Left ventricle myocardium inferior (tissue), 1 donor: ENCODE data around the gene HDAC4. TPM values are rescaled to one million over a fixed set of nuclear protein-coding genes. Genes with fewer than 3 reads are reported as not detected.

ENCODE experiments used
- DNase-seq: peaks from one replicate; pipeline ENCODE4 v3.0.0-alpha.2; 2020
- H3K27ac ChIP-seq: fragments of 200-600 bp; replicated peaks from 2 replicates; pipeline ENCODE4 v1.8.0; 2021
- H3K27me3 ChIP-seq: fragments of 200-600 bp; 2 replicates; pipeline ENCODE4 v1.8.0; 2021; ENCODE audit warnings: low read depth
- H3K36me3 ChIP-seq: fragments of 200-600 bp; 2 replicates; pipeline ENCODE4 v1.8.0; 2021
- H3K4me1 ChIP-seq: fragments of 200-600 bp; 2 replicates; pipeline ENCODE4 v1.8.0; 2021
- H3K4me3 ChIP-seq: fragments of 200-600 bp; 2 replicates; pipeline ENCODE4 v1.8.0; 2021; ENCODE audit warnings: mild to moderate bottlenecking, moderate library complexity
- H3K9me3 ChIP-seq: fragments of 200-600 bp; replicated peaks from 2 replicates; pipeline ENCODE4 v1.8.0; 2021
- CTCF ChIP-seq: fragments of 200-600 bp; IDR thresholded peaks from 2 replicates; pipeline ENCODE4 v1.8.0; 2021; ENCODE audit warnings: antibody characterized with exemption, mild to moderate bottlenecking, borderline replicate concordance
- intact Hi-C: fragments of 100-400 bp; cut with micrococcal nuclease; formaldehyde crosslinking; loops from one replicate; pipeline ENCODE4 v1.11.0; 2022
- total RNA-seq: library from RNA; stranded (reverse); fragmentation: NEBNext Ultra II Directional; extraction: Animal tissue kit (Norgen Biotek cat#: 25700); gene quantifications from one replicate; pipeline ENCODE4 v1.2.1, GENCODE V29; 2021
- donor health status: DM: no; HTN: yes; CAD: no; lungs with severe emphysema.

Gene HDAC4
- total RNA-seq, 1 donor from 2014 or later: 23.9 TPM

DNA sequence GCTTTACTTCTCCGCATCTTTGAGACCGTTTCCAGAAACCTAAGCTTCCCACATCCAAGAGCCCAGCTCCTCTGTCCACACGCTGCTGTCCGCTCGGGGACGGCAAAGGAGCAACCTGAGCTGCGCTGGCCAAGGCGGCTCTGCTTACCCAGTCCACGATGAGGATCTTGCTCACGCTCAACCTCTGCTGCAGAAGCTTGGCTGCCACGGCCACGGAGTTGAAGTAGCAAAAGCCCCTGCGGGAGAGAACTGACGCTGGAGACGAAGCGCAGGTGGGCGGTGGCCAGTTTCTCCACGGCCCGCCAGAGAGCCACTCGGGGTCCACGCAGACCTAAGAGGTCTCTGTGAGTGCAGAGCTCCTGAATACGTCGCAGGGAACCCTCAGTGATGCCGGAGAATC is 316.8 kb downstream of the HDAC4 start:
- Histone ChIP-seq H3K36me3 (peaks cover 70% of the 10 kb centered on the region), H3K27ac (no peak overlapping the region), H3K9me3 (no peaks in the 10 kb centered on the region), H3K4me1 (no peaks in the 10 kb centered on the region), H3K4me3 (no peak overlapping the region), H3K27me3 (no peaks in the 10 kb centered on the region)
- DNase-seq: no peak
- intact Hi-C loops: no loop called here
- TF ChIP-seq CTCF: no peak

DNA sequence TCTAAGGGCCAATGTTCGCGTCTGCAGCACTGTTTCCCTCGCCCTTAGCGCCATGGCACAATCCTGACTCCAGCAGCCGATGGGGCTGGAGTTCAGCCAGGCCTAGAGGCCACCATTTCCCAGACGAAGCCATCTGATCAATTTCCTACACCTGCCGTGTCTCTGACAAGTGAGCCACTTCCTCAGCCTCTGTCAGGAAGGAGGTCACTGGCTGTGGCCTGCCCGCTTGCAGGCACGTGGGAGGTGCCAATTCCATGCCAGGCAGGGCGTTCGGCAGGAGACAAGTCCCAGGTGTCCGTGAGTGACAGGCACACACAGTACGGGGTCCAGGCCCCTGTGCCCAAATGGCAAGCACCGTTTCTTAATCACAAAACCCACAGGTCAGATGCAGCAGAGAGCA is 318.4 kb downstream of the HDAC4 start:
- Histone ChIP-seq H3K27me3 (no peaks in the 10 kb centered on the region), H3K9me3 (no peaks in the 10 kb centered on the region), H3K36me3 (peaks cover 67% of the 10 kb centered on the region), H3K4me3 (no peak overlapping the region), H3K4me1 (no peaks in the 10 kb centered on the region), H3K27ac (no peak overlapping the region)
- intact Hi-C loops: no loop called here
- no peak for TF ChIP-seq CTCF
- DNase-seq: no peak

DNA sequence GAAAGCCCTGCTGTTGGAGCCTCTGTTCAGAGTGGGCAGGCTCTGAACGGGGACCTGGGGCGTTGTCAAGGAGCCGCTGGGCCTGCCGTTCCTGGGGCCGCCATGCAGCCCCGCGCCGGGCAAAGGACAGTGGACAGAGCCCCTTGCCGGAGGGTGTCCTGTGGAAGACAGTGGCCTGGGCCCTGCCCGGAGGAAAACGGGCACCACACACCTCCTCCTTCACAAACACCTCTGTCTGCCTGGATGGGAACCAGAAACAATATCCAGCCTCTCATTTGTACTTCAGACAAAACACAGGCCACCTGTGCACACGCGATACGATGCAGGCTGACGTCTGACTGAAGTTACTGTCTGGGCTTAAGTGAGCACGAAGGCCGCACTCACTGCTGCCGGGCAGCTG is 319.2 kb downstream of the HDAC4 start:
- Histone ChIP-seq H3K9me3 (no peaks in the 10 kb centered on the region), H3K27me3 (no peaks in the 10 kb centered on the region), H3K4me1 (no peaks in the 10 kb centered on the region), H3K36me3 (peaks cover 70% of the 10 kb centered on the region), H3K27ac (no peak overlapping the region), H3K4me3 (no peak overlapping the region)
- intact Hi-C loops: no loop called here
- DNase-seq: no peak
- no peak for TF ChIP-seq CTCF

DNA sequence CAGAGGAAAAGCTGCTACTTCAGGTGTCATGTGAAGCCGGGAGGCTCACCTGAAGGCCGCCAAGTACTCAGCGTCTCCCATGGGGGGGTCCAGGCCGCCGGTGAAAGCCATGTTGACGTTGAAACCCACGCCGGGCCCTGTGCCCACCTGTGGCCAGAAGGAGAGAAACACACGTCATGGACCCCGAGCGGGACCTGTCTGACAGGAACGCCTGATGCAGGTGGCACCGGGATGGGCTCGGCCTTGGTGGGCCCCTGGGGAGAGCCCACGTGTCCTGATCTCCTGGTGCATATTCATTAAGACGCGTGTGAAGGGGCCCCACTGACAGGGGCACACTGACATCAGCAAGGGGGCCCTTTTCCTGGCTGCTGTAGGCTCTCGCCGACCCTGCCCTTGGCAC is 319.8 kb downstream of the HDAC4 start:
- Histone ChIP-seq H3K4me1 (no peaks in the 10 kb centered on the region), H3K36me3 (peaks cover 70% of the 10 kb centered on the region), H3K9me3 (no peaks in the 10 kb centered on the region), H3K27me3 (no peaks in the 10 kb centered on the region), H3K4me3 (no peak overlapping the region), H3K27ac (no peak overlapping the region)
- no peak for TF ChIP-seq CTCF
- no peak for DNase-seq
- intact Hi-C loops: no loop called here

- H3K4me3 ChIP-seq: no peak overlapping the region
- H3K27ac ChIP-seq: no peak overlapping the region
- H3K27me3 ChIP-seq: no peaks in the 10 kb centered on the region
- intact Hi-C loops: no loop called here
- H3K9me3 ChIP-seq: no peaks in the 10 kb centered on the region
- DNase-seq: no peak
- TF ChIP-seq CTCF: no peak
- peaks cover 78% of the 10 kb centered on the region for H3K36me3 ChIP-seq
- H3K4me1 ChIP-seq: no peaks in the 10 kb centered on the region
Observed at GRCh38 chr2:239079671-239080294, 321.0 kb downstream of the HDAC4 start.
